Activated CD4-positive, alpha-beta T cell treated with anti-CD3 and anti-CD28 coated beads, Interleukin-2, amount 50 U/mL, for 24 hours (primary cell): ENCODE results near the gene VSIG8.
"Not testable (repeated sequence)": the region's sequence is repeated elsewhere in the genome, so short reads cannot be mapped to it uniquely, and the experiment has no call there.

Experiments used
- DNase-seq, 2 donors: peaks; one replicate each; pipeline ENCODE4 v3.0.0-alpha.2; 2020; ENCODE audit warnings: low read depth in 1 of 2, low spot score in 1 of 2

Gene VSIG8, protein sequence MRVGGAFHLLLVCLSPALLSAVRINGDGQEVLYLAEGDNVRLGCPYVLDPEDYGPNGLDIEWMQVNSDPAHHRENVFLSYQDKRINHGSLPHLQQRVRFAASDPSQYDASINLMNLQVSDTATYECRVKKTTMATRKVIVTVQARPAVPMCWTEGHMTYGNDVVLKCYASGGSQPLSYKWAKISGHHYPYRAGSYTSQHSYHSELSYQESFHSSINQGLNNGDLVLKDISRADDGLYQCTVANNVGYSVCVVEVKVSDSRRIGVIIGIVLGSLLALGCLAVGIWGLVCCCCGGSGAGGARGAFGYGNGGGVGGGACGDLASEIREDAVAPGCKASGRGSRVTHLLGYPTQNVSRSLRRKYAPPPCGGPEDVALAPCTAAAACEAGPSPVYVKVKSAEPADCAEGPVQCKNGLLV

GRCh38 chr1:159862557-159862956, at the start of gene VSIG8:
Gene VSIG8, minus strand, starts transcription at chr1:159862657. Its CDS starts 136 bp downstream, at chr1:159862521.
- DNase-seq = no peak

DNA sequence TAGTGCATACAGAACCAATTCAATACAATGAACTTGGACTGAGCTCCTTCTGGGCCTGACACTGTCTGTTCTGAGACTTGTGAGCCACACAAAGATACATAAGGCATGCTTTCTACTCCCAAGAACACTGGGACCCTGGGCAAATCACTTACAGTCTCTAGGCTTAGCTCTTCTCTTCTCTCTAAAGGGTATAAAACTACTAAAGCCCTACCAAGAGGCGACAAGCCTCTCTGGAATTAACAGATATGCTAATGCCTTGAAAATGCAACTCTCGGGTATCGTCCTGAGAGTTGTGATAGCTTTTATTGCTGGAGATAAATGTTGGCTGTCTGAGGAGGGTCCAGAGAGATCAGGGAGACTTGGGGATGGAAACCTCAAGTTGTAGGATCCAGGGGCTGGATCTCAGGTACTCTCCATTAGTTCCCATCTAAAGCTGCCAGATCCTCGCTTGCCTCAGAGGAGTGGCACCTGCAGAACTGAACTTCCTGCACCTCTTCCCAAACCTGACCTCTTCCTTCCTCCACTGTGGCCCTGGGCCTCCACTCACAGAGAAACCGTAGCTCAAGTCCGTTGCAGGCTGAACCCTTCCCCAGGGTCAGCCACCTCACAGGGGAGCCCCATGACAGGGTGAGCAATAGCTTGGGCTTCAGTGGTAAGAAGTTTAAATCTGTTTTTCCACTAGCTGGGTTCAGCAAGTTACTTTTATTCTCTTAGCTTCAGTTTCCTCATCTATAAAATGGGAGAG, 49.0 kb upstream of the VSIG8 start:
- no peak for DNase-seq

DNA sequence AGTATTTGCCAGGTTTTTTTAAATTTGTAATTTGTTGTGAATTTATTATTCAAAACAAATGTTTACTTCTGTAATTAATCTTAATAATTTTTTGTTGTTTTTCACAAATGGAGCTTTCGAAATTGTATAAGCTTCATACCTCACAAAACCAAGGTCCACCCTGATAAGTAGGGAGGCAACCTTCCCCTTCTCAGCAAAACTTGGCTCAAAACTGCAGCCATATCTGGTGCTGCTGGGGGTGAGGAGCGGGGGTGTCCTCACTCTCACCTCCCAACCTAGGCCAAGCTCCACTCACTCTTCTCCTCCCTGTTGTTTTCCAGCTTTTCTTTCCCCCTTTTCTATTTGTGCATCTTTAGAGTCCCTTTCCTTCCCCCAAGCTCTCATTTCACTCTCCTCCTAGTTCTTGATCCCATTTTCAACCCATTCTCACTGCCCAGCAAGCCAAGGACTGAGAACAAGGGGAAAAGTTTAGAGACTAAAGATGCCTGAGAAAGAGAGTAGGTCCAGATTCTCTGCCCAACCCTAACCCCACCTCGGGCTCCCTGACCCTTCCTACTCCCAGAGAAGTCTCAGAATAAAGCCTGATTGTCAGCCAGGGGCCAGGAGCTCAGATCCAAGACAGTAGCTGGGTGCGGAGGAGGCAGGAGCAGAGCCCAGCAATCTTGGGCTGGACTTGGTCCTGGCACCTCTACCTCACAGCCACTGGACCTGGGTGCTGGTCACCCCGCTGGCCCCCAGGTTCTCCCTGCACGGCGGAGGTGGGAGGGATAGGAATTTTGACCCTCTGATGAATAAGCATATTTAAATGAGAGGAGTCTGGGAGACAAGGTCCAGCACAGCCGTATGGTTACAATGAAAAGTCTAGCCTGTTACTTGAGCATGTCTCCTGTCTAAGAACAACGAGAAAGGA, 45.8 kb upstream of the VSIG8 start:
- DNase-seq = no peak

- no peak for DNase-seq
These were observed 44.5 kb upstream of the VSIG8 start for GRCh38 chr1:159906960-159907359.

GRCh38 chr1:159904036-159904435, 41.6 kb upstream of the VSIG8 start:
- not testable (repeated sequence) for DNase-seq

- no peak for DNase-seq
These were observed 40.1 kb upstream of the VSIG8 start for GRCh38 chr1:159902541-159902940.

GRCh38 chr1:159900755-159901360, 38.4 kb upstream of the VSIG8 start:
- no peak for DNase-seq

GRCh38 chr1:159900086-159900680, 37.7 kb upstream of the VSIG8 start, which contains the start of gene CFAP45:
Gene CFAP45, minus strand, starts transcription at chr1:159900165. Its CDS starts 67 bp downstream, at chr1:159900098.
- DNase-seq = no peak

DNA sequence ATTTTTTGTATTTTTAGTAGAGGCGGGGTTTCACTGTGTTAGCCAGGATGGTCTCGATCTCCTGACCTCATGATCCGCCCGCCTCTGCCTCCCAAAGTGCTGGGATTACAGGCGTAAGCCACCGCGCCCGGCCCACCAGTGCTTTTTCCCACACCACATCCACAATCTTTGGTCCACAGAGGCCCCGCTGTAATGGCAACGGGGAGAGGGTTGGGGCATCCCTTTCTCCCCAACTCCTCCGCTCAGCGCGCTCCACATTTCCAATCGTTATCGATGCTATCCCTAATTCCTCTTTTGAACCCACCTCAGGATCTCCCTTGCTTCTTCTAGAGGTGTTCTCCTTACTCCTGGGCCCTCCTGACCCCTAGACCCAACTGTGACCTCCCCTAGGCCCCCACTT, 37.2 kb upstream of the VSIG8 start:
- DNase-seq = not testable (repeated sequence)

DNA sequence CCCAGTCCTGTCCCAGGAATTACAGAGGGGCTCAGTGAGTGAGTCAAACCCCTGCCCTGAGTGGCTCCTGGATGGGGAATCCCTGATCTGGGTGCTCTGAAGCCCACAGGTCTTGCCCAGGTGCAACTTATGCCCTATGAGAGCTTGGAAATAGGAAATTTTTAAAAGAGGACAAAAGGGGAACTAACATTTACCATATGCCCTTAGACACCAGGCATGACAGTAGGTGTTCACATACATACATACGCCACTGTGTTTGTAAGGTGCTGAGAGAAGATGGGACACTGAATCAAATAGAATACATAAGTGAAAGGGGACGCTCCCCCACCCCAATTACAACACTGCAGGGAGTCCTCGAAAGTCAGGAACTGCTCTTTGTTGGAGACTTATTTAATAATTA, 36.1 kb upstream of the VSIG8 start:
- DNase-seq = no peak

- DNase-seq = no peak
These were observed 35.5 kb upstream of the VSIG8 start for GRCh38 chr1:159897962-159898361.

DNA sequence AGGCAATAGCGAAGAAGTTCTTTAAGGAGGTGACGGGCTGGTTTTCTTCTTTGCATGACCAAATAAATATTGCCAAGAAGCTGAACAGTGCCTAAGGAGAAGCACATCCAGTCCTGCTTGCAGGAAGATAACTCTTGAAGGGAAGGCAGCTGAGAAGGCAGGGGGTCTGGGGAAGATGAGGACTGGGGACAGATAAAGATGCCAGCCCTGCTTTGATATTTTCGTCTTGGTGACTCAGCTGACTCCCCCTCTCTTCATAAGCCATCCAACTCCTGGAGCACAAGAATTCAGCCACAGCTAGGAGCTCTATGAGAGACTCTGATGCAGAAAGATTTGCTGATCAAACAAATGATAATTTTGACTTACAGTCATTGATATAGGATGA, 34.1 kb upstream of the VSIG8 start:
- no peak for DNase-seq

GRCh38 chr1:159895836-159896545, 33.5 kb upstream of the VSIG8 start:
- DNase-seq = no peak

DNA sequence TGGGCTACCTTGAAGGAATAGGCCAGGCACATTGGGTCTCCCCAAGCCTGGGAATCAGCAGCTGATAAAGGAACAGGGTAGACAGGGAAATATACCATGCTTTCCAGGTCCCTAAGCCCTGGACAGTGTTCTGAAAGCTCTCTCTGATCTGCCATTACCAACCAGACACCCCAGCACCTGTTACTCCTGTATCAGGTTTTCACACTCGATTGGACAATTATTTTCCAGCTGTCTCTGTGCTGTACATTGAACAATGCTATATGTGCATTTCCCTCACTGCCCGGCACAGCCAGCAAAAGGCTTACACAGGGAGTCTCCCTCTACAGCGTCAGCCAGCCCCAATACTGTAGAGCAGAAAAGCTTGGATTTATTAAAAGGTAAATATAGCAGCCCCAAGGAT, 32.8 kb upstream of the VSIG8 start:
- DNase-seq = no peak

DNA sequence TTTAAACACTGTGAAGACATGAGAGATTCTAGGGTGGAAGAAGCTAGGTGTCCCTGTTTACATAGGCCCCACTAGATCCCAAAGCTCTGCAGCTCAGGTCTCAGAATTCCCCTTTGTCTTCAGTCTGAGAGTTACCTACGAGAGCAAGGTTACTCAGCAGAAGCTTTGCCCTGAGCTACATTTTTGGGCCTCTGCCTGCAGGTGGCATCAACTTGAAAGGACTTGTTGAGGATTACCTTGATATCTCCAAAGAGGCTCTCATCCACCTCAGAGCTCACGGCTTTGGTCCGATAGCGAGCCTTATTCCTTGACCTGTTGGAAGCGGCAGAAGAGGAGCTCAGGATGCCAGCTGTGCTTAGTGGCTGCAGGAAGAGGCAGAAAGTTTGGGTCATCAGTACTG, 30.5 kb upstream of the VSIG8 start:
- no peak for DNase-seq

- peak; percentile 53 to 64 for DNase-seq
These were observed 29.1 kb upstream of the VSIG8 start for GRCh38 chr1:159891275-159892157.

- no peak for DNase-seq
These were observed 27.9 kb upstream of the VSIG8 start for GRCh38 chr1:159890390-159890789.

DNA sequence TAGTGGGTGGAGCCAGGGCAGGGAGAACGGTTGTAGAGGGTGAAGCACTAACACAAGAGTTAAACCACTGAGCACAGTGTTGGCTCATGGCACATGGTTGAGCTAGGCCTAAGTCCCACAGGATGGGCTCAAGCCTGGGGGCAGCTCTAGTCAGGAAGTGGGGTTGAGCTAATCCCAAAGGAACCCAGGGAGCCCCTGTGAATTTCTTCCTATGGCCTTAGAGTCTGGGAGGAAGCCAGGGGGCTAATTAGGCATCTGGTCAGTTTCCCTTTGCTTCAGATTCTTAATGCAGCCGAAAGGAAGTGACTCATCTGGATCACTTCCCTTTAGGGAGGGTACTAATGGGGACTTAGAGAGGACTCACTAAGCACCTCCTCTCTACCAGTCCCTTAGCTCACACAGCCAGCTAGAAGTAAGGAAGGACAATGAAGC, 27.4 kb upstream of the VSIG8 start:
- DNase-seq = no peak

GRCh38 chr1:159889202-159889601, 26.7 kb upstream of the VSIG8 start:
- DNase-seq = no peak
